H9 (cell line): ENCODE measurements around the gene NRXN3. TPM values are rescaled to one million over a fixed set of nuclear protein-coding genes. Genes with fewer than 3 reads are reported as not detected.

Source experiments
- DNase-seq: peaks from one replicate; pipeline ENCODE4 v3.0.0-alpha.2; 2017
- H2AFZ ChIP-seq: one replicate; pipeline ENCODE4 v1.6.1; 2013; ENCODE audit warnings: mild to moderate bottlenecking, low read length, control low read depth, moderate library complexity
- H2AK5ac ChIP-seq: 2 replicates; pipeline ENCODE4 v1.6.1; 2013; ENCODE audit warnings: low read length, control low read depth, mixed read lengths; ENCODE audit not compliant: insufficient read length
- H2BK120ac ChIP-seq: one replicate; pipeline ENCODE4 v1.6.1; 2013; ENCODE audit warnings: low read depth, mild to moderate bottlenecking, low read length, control low read depth, inconsistent platforms; ENCODE audit not compliant: poor library complexity, severe bottlenecking
- H2BK12ac ChIP-seq: 2 replicates; pipeline ENCODE4 v1.6.1; 2013; ENCODE audit warnings: low read length, control low read depth, mixed read lengths, low read depth; ENCODE audit not compliant: insufficient read length
- H2BK15ac ChIP-seq: 2 replicates; pipeline ENCODE4 v1.6.1; 2013; ENCODE audit warnings: low read depth, low read length, control low read depth
- H2BK20ac ChIP-seq: one replicate; pipeline ENCODE4 v1.6.1; 2013; ENCODE audit warnings: low read depth, mild to moderate bottlenecking, low read length, control low read depth, inconsistent platforms; ENCODE audit not compliant: poor library complexity, severe bottlenecking
- H2BK5ac ChIP-seq: 2 replicates; pipeline ENCODE4 v1.6.1; 2013; ENCODE audit warnings: low read length, control low read depth, mixed read lengths; ENCODE audit not compliant: insufficient read length
- H3K14ac ChIP-seq: 2 replicates; pipeline ENCODE4 v1.6.1; 2013; ENCODE audit warnings: low read length, control low read depth; ENCODE audit not compliant: insufficient read depth
- H3K18ac ChIP-seq: 2 replicates; pipeline ENCODE4 v1.6.1; 2013; ENCODE audit warnings: low read depth, mild to moderate bottlenecking, mixed read lengths, low read length, control low read depth; ENCODE audit not compliant: insufficient read length
- H3K23ac ChIP-seq: 2 replicates; pipeline ENCODE4 v1.6.1; 2013; ENCODE audit warnings: low read length, control low read depth, mixed read lengths, low read depth; ENCODE audit not compliant: insufficient read length
- H3K23me2 ChIP-seq: 2 replicates; pipeline ENCODE4 v1.6.1; 2013; ENCODE audit warnings: low read depth, mild to moderate bottlenecking, mixed read lengths, low read length, control low read depth; ENCODE audit not compliant: insufficient read length, poor library complexity, severe bottlenecking
- H3K27ac ChIP-seq: 2 replicates; pipeline ENCODE4 v1.5.1; 2013; ENCODE audit warnings: low read length, control low read depth, mixed read lengths, low read depth; ENCODE audit not compliant: insufficient read length
- H3K27me3 ChIP-seq: 2 replicates; pipeline ENCODE4 v1.6.1; 2013; ENCODE audit warnings: low read length, control low read depth, inconsistent platforms; ENCODE audit not compliant: insufficient read depth
- H3K4ac ChIP-seq: 2 replicates; pipeline ENCODE4 v1.6.1; 2013; ENCODE audit warnings: low read depth, mild to moderate bottlenecking, control low read depth, inconsistent platforms, low read length, moderate library complexity
- H3K4me1 ChIP-seq: 2 replicates; pipeline ENCODE4 v1.6.1; 2013; ENCODE audit warnings: low read length, control low read depth, inconsistent platforms; ENCODE audit not compliant: insufficient read depth
- H3K4me2 ChIP-seq: 2 replicates; pipeline ENCODE4 v1.6.1; 2013; ENCODE audit warnings: low read length, control low read depth, mixed read lengths; ENCODE audit not compliant: insufficient read length, insufficient read depth
- H3K56ac ChIP-seq: 2 replicates; pipeline ENCODE4 v1.6.1; 2013; ENCODE audit warnings: low read depth, mild to moderate bottlenecking, mixed read lengths, low read length, control low read depth; ENCODE audit not compliant: insufficient read length
- H3K79me1 ChIP-seq: 2 replicates; pipeline ENCODE4 v1.6.1; 2013; ENCODE audit warnings: low read depth, mild to moderate bottlenecking, moderate library complexity, low read length, control low read depth, inconsistent platforms; ENCODE audit not compliant: insufficient read depth, poor library complexity, severe bottlenecking
- H3K79me2 ChIP-seq: 2 replicates; pipeline ENCODE4 v1.6.1; 2013; ENCODE audit warnings: low read length, control low read depth, inconsistent platforms; ENCODE audit not compliant: insufficient read depth
- H3K9ac ChIP-seq: 2 replicates; pipeline ENCODE4 v1.6.1; 2013; ENCODE audit warnings: low read length, control low read depth, mixed read lengths; ENCODE audit not compliant: insufficient read length; ENCODE audit errors: extremely low read depth
- H3K9me3 ChIP-seq: one replicate; pipeline ENCODE4 v1.6.1; 2013; ENCODE audit warnings: low read depth, low read length, inconsistent platforms; ENCODE audit not compliant: control insufficient read depth
- H3T11ph ChIP-seq: one replicate; pipeline ENCODE4 v1.6.1; 2013; ENCODE audit warnings: mild to moderate bottlenecking, low read length, control low read depth, inconsistent platforms
- H4K20me1 ChIP-seq: one replicate; pipeline ENCODE4 v1.6.1; 2013; ENCODE audit not compliant: control insufficient read depth, insufficient read length, insufficient read depth
- H4K5ac ChIP-seq: 2 replicates; pipeline ENCODE4 v1.6.1; 2013; ENCODE audit warnings: low read depth, mild to moderate bottlenecking, mixed read lengths, low read length, control low read depth; ENCODE audit not compliant: insufficient read length
- H4K8ac ChIP-seq: replicated peaks from 2 replicates; pipeline ENCODE4 v1.6.1; 2013; ENCODE audit warnings: low read length, control low read depth, mixed read lengths, low read depth; ENCODE audit not compliant: insufficient read length
- H4K91ac ChIP-seq: 2 replicates; pipeline ENCODE4 v1.6.1; 2013; ENCODE audit warnings: low read depth, mild to moderate bottlenecking, moderate library complexity, mixed read lengths, low read length, control low read depth; ENCODE audit not compliant: insufficient read length
- H3K27ac Mint-ChIP-seq, 3 experiments: 2 replicates in 2 of 3; 3 replicates in 1 of 3; pipeline ENCODE4 v1.8.0; 2020 to 2021; ENCODE audit warnings: mixed read lengths in 3 of 3, mild to moderate bottlenecking in 1 of 3, moderate library complexity in 1 of 3
- H3K27me3 Mint-ChIP-seq: 2 replicates; pipeline ENCODE4 v1.8.0; 2021; ENCODE audit warnings: low read depth, mild to moderate bottlenecking, moderate library complexity, mixed read lengths
- H3K36me3 Mint-ChIP-seq, 3 experiments: 2 replicates in 2 of 3; 3 replicates in 1 of 3; pipeline ENCODE4 v1.8.0; 2020 to 2021; ENCODE audit warnings: low read depth in 3 of 3, mixed read lengths in 3 of 3; ENCODE audit not compliant: insufficient read depth in 1 of 3
- H3K4me1 Mint-ChIP-seq, 2 experiments: 2 replicates each; pipeline ENCODE4 v1.8.0; 2020; ENCODE audit warnings: mixed read lengths in 2 of 2
- H3K4me3 Mint-ChIP-seq, 2 experiments: 2 replicates in 1 of 2; 3 replicates in 1 of 2; pipeline ENCODE4 v1.8.0; 2020 to 2021; ENCODE audit warnings: mild to moderate bottlenecking in 2 of 2, mixed read lengths in 2 of 2, moderate library complexity in 1 of 2
- H3K9me3 Mint-ChIP-seq, 2 experiments: 2 replicates in 1 of 2; 3 replicates in 1 of 2; pipeline ENCODE4 v1.8.0; 2020; ENCODE audit warnings: mild to moderate bottlenecking in 2 of 2, mixed read lengths in 2 of 2, moderate library complexity in 1 of 2
- WGBS: extraction: QIAGEN DNeasy Blood & Tissue Kit; methylation state at CpG from one replicate; pipeline ENCODE4 v1.1.7; 2013; ENCODE audit warnings: missing lambda C conversion rate, low lambda C conversion rate, mixed read lengths; ENCODE audit not compliant: insufficient read length; ENCODE audit errors: extremely low coverage; 5-methylcytosine and 5-hydroxymethylcytosine counted together
- total RNA-seq: library from RNA; stranded (reverse); gene quantifications from 2 replicates; pipeline ENCODE4 v1.2.1, GENCODE V29; 2021
- TF ChIP-seq, protein P1 (sequence below): fragments of 200-600 bp; sonication (generic); conservative IDR thresholded peaks from 3 replicates; pipeline ENCODE4 v1.8.0; 2021; ENCODE audit warnings: antibody characterized with exemption, mild to moderate bottlenecking

Gene NRXN3
- total RNA-seq, 1 experiment from 2014 or later, result 1.8 TPM

DNA sequence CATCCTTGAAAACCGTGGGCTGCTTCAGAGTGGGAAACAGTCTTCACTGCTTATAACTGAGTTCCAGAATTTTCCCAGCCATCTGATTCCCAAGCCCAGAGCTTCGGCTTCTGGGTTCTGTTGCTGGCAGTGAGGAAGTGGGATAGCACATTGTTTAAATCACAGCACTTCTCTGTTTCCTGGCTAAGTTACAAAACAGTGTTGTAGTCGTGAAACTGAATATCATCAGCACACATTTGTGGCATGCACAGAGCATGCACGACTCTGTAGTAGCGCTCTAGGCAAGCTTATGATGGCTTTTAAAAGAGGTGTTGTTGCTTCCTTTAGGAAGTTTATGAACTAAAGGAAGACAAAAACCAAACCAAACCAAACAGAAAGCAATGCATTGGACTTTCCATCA, 1005.5 kb downstream of the NRXN3 start:
- H3K23ac ChIP-seq, result no peak overlapping the region
- no peak overlapping the region for H2AFZ ChIP-seq
- H3K9ac ChIP-seq, result no peak overlapping the region
- no peak overlapping the region for H3K56ac ChIP-seq
- Mint-ChIP-seq H3K4me1 (peaks cover 5 to 6% of the 10 kb centered on the region in 2 experiments; a peak in 3 of 4 replicates), H3K4me3 (no peak overlapping the region), H3K9me3 (no peaks in the 10 kb centered on the region), H3K36me3 (no peaks in the 10 kb centered on the region), H3K27ac (no peak overlapping the region; a peak in 1 of 7 replicates), H3K27me3 (no peaks in the 10 kb centered on the region)
- no peak overlapping the region for H4K91ac ChIP-seq
- no peaks in the 10 kb centered on the region for H3K79me2 ChIP-seq
- H2BK5ac ChIP-seq, result no peak overlapping the region
- no peaks in the 10 kb centered on the region for H3K9me3 ChIP-seq
- H3K79me1 ChIP-seq, result no peaks in the 10 kb centered on the region
- H4K8ac ChIP-seq, result no peak overlapping the region
- H2BK15ac ChIP-seq, result no peak overlapping the region
- no peak overlapping the region for H3K4ac ChIP-seq
- no peaks in the 10 kb centered on the region for H3K27me3 ChIP-seq
- WGBS, result no CpG with 5 or more reads among the region's 5 CpGs
- no peak overlapping the region for H3K18ac ChIP-seq
- no peak overlapping the region for H4K5ac ChIP-seq
- no peaks in the 10 kb centered on the region for H3K23me2 ChIP-seq
- H2BK20ac ChIP-seq, result no peak overlapping the region
- no peaks in the 10 kb centered on the region for H3K4me1 ChIP-seq
- no peak overlapping the region for H3K4me2 ChIP-seq
- no peak overlapping the region for H3K27ac ChIP-seq
- H3T11ph ChIP-seq, result no peak overlapping the region
- DNase-seq, result no peak
- no peak overlapping the region for H2BK12ac ChIP-seq
- H2AK5ac ChIP-seq, result no peak overlapping the region
- no peak overlapping the region for H3K14ac ChIP-seq
- TF ChIP-seq, protein P1, sequence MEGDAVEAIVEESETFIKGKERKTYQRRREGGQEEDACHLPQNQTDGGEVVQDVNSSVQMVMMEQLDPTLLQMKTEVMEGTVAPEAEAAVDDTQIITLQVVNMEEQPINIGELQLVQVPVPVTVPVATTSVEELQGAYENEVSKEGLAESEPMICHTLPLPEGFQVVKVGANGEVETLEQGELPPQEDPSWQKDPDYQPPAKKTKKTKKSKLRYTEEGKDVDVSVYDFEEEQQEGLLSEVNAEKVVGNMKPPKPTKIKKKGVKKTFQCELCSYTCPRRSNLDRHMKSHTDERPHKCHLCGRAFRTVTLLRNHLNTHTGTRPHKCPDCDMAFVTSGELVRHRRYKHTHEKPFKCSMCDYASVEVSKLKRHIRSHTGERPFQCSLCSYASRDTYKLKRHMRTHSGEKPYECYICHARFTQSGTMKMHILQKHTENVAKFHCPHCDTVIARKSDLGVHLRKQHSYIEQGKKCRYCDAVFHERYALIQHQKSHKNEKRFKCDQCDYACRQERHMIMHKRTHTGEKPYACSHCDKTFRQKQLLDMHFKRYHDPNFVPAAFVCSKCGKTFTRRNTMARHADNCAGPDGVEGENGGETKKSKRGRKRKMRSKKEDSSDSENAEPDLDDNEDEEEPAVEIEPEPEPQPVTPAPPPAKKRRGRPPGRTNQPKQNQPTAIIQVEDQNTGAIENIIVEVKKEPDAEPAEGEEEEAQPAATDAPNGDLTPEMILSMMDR, result no peak
- no peak overlapping the region for H2BK120ac ChIP-seq
- no peaks in the 10 kb centered on the region for H4K20me1 ChIP-seq
